RWPE1 (cell line): Measurements from ENCODE around the gene C1orf52.

Experiments used
- CTCF ChIA-PET: fragments of 350-600 bp; sonication (Branson Sonifier 250); formaldehyde crosslinking; extraction: SDS; loops from one replicate; lab custom pipeline; 2021; lab: Yijun Ruan, JAX
- POLR2A ChIA-PET: fragments of 400-600 bp; formaldehyde crosslinking; extraction: SDS; loops from one replicate; lab custom pipeline; 2020; ENCODE audit warnings: antibody characterized with exemption; ENCODE audit not compliant: low non-redundant PET; lab: Yijun Ruan, JAX
- DNase-seq: peaks from one replicate; pipeline ENCODE4 v3.0.0; 2012; ENCODE audit warnings: low spot score
- H3K27ac ChIP-seq: fragments of 450-650 bp; 2 replicates; pipeline ENCODE4 v1.5.1; 2017
- TF ChIP-seq, protein P1 (sequence below): fragments of 450-650 bp; conservative IDR thresholded peaks from 2 replicates; pipeline ENCODE4 v1.5.1; 2017; ENCODE audit warnings: low read depth, mild to moderate bottlenecking

C1orf52 gene

DNA sequence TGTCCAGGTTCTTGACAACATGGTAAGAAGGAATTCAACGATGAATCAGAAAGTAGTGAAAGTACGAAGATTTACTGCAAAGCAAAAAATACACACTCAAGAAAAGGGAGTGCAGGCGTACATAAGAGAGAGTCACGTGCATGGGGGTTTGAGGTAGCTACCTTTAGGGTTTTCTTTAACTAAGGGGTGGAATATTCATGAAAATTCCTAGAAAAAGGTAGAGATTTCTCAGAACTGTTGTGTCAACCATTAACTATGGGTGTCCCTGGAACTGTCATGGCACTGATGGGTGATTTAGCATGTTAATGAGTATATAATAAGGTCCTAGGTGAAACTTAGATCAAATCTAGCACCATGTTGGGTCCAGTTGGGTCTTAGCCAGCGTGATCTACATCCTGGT lies 36.1 kb downstream of the C1orf52 start:
- ChIA-PET CTCF (interaction anchor here (0.6 to 1.3 kb wide), 2 partner anchors 17 to 691 kb away, joined by 5 to 7 read pairs; no protein-coding TSS in a partner anchor), POLR2A (no interaction called here)
- TF ChIP-seq, protein P1, sequence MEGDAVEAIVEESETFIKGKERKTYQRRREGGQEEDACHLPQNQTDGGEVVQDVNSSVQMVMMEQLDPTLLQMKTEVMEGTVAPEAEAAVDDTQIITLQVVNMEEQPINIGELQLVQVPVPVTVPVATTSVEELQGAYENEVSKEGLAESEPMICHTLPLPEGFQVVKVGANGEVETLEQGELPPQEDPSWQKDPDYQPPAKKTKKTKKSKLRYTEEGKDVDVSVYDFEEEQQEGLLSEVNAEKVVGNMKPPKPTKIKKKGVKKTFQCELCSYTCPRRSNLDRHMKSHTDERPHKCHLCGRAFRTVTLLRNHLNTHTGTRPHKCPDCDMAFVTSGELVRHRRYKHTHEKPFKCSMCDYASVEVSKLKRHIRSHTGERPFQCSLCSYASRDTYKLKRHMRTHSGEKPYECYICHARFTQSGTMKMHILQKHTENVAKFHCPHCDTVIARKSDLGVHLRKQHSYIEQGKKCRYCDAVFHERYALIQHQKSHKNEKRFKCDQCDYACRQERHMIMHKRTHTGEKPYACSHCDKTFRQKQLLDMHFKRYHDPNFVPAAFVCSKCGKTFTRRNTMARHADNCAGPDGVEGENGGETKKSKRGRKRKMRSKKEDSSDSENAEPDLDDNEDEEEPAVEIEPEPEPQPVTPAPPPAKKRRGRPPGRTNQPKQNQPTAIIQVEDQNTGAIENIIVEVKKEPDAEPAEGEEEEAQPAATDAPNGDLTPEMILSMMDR, result no peak
- no peak overlapping the region for H3K27ac ChIP-seq
- DNase-seq, result no peak

DNA sequence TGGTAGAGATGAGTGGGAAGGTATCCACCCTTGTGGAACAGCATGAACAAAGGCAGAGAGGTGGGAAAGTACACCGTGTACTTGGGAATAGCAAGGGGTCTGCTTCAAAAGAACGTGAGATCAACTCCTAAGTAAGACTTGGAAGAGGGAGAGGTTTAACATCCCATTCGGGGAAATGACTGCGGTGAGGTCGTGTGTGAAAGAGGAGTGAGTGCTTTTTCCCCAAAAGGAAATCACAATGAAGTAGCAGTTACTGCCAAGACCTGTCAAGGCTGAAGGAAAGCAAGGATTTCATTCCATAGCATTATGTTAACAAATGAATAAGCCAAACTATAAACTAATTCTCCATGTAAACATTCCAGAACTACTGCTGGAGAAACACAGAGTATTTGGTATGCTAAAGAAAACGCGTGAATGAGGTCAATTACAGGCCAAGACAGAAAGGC lies 38.7 kb downstream of the C1orf52 start:
- TF ChIP-seq, protein P1, result no peak
- POLR2A ChIA-PET, result no interaction called here

DNA sequence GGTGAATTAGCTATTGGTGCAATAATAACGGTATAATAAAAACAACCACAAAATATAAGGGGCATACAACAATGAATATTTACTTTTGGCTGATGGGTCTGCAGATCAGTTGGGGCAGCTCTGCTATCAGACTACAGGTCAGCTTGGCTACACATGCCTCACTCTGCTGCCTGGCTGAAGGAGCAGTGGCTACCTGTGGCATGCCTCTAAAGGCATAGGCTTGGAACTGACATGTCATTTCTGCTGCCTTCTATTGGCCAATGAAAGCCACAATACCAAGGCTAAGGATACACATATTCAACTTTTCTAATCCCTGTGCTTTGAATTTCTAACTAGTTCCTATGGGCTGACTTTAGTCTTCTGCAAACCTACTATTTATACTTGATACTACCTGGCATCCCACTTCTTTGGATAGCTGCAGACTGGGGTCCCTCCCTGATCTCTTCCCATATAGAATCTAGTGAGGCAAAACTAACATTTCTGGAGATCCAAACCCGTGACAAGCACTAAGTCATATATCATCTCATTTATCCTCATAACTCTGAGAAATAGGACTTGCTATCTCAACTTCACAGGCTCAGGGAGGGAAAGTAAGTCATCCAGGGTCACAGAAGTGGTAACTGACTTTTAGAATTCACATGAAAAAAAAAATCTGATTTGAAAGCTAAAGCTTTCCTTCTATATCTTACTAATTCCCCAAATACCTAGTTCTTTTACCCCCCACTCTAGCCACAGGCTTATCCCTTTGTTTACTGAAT lies 39.4 kb downstream of the C1orf52 start:
- ChIA-PET CTCF (no interaction called here), POLR2A (no interaction called here)
- H3K27ac ChIP-seq, result no peak overlapping the region
- DNase-seq, result no peak
- TF ChIP-seq, protein P1, result no peak

More for the DNA sequence above, 38.7 kb downstream of the C1orf52 start:
- CTCF ChIA-PET, result no interaction called here
- no peak for DNase-seq
- H3K27ac ChIP-seq, result no peak overlapping the region

DNA sequence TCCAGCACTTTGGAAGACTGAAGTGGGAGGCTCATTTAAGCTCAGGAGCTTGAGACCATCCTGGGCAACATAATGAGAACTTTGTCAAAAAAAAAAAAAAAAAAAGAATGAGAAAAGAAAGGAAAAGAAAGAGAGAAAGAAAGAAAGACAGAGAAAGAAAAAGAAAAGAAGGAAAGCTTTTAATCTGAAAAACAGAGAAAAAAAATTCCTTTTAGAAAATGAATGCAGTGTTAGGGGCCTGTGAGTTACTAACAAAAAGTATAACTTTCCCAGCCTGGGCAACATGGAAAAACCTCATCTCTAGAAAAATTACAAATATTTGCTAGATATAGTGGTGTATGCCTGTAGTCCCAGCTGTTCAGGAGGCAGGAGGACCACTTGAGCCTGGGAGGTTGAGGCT lies 42.8 kb downstream of the C1orf52 start:
- TF ChIP-seq, protein P1, result no peak
- POLR2A ChIA-PET, result no interaction called here
- CTCF ChIA-PET, result interaction anchor here (0.7 kb wide), 1 partner anchor 18 kb away, joined by 3 read pairs; no protein-coding TSS in a partner anchor
- no peak overlapping the region for H3K27ac ChIP-seq
- no peak for DNase-seq

DNA sequence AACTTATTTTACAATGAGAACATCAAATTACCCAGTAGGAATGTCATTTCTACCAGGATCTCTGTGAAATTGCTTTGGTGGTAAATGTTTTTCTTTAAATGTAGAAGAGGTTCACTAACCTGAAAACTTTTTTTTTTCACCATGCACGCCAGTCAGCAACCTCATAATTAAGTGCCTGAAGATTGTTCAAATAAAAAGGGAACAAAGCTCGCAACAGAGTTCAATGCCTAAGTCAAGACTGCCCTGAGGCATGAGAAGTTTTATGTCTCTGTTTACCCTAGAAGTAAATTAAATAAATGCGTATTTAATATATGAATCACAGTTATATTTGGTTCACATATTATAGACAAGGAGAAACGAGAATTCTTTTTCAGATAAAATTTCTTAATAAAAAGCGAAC lies 44.8 kb downstream of the C1orf52 start:
- TF ChIP-seq, protein P1, result no peak
- no peak overlapping the region for H3K27ac ChIP-seq
- CTCF ChIA-PET, result no interaction called here
- DNase-seq, result no peak
- POLR2A ChIA-PET, result no interaction called here

DNA sequence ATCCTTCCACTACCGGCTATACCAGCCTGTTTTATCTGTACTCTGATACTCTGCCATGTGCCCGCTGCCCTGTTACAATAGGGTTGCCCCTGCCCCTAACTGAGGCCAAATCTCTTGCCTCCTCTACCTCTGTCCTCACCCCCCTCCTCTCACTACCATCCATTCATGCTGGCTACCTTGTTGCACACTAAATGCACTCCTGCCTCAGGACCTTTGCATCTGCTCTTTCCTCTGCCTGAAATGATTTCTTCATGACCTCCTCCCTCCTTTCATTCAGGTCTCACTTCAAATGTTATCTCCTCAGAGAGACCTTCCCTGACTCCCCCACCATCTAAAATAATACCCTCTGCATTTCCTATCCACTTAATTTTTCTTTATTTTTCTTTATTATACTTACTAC lies 51.0 kb downstream of the C1orf52 start:
- DNase-seq, result no peak
- ChIA-PET POLR2A (no interaction called here), CTCF (no interaction called here)
- no peak overlapping the region for H3K27ac ChIP-seq
- TF ChIP-seq, protein P1, result no peak
